ENCODE data around the gene USP13. TPM values are rescaled to one million over a fixed set of nuclear protein-coding genes. Genes with fewer than 3 reads are reported as not detected.

Gene USP13
- total RNA-seq, 1 experiment from 2014 or later, result 27.8 TPM

- no peak overlapping the region for H3K27ac ChIP-seq (ENCODE audit: low read length)
- no peak for ATAC-seq
- H3K36me3 ChIP-seq (ENCODE audit: control insufficient read depth, insufficient read depth, low read length), result no peaks in the 10 kb centered on the region
- DNase-seq (ENCODE audit: low read depth, low spot score), result no peak
- ChIA-PET CTCF (no interaction called here), POLR2A (no interaction called here)
- H3K4me1 ChIP-seq (ENCODE audit: control insufficient read depth, insufficient read depth, low read length), result no peaks in the 10 kb centered on the region
- no peak overlapping the region for H3K4me3 ChIP-seq (ENCODE audit: low read depth in 2 of 2, low read length in 2 of 2)
- intact Hi-C loops (cut with micrococcal nuclease; ENCODE audit: unreplicated experiment), result no loop called here
- BruUV-seq (replicated peaks), result no TSS peak
- no peaks in the 10 kb centered on the region for H3K27me3 ChIP-seq (ENCODE audit: control insufficient read depth, insufficient read depth, low read length)
- TF ChIP-seq REST (IDR thresholded peaks at IDR 0.05; ENCODE audit: insufficient read depth in 1 of 2, low read depth in 2 of 2, low read length in 1 of 2) (no peak), SIN3A (IDR thresholded peaks at IDR 0.05; ENCODE audit: borderline replicate concordance, insufficient read depth, low read depth, low read length) (no peak), TCF7L2 (IDR thresholded peaks at IDR 0.05; ENCODE audit: low read depth, low read length) (no peak), POLR2AphosphoS5 (IDR thresholded peaks at IDR 0.05; ENCODE audit: low read depth, low read length) (no peak), CTCF (IDR thresholded peaks at IDR 0.05) (no peak)
- in situ Hi-C loops (cut with HindIII; ENCODE audit: low pct_unique_long_range_greater_than_20kb, low sequenced_read_pairs), result no loop called here
- H3K9me3 ChIP-seq (ENCODE audit: control insufficient read depth, insufficient read depth, low read depth, low read length), result no peaks in the 10 kb centered on the region
These were observed 87.2 kb downstream of the USP13 start for GRCh38 chr3:179739816-179740594.

GRCh38 chr3:179743913-179744312 lies 91.1 kb downstream of the USP13 start:
- POLR2A ChIA-PET, result no interaction called here
- intact Hi-C loops (cut with micrococcal nuclease; ENCODE audit: unreplicated experiment) (no loop called here), in situ Hi-C loops (cut with HindIII; ENCODE audit: low pct_unique_long_range_greater_than_20kb, low sequenced_read_pairs) (no loop called here)
- CTCF ChIA-PET, result no interaction called here
- BruUV-seq (replicated peaks), result no TSS peak
- H3K4me1 ChIP-seq (ENCODE audit: control insufficient read depth, insufficient read depth, low read length), result no peaks in the 10 kb centered on the region
- H3K27ac ChIP-seq (ENCODE audit: low read length), result no peak overlapping the region
- DNase-seq (ENCODE audit: low read depth, low spot score) (no peak), ATAC-seq (no peak)
- H3K27me3 ChIP-seq (ENCODE audit: control insufficient read depth, insufficient read depth, low read length), result no peaks in the 10 kb centered on the region
- no peaks in the 10 kb centered on the region for H3K9me3 ChIP-seq (ENCODE audit: control insufficient read depth, insufficient read depth, low read depth, low read length)
- H3K36me3 ChIP-seq (ENCODE audit: control insufficient read depth, insufficient read depth, low read length), result no peaks in the 10 kb centered on the region
- no peak overlapping the region for H3K4me3 ChIP-seq (ENCODE audit: low read depth in 2 of 2, low read length in 2 of 2)
- TF ChIP-seq POLR2AphosphoS5 (IDR thresholded peaks at IDR 0.05; ENCODE audit: low read depth, low read length) (no peak), SIN3A (IDR thresholded peaks at IDR 0.05; ENCODE audit: borderline replicate concordance, insufficient read depth, low read depth, low read length) (no peak), CTCF (IDR thresholded peaks at IDR 0.05) (no peak), TCF7L2 (IDR thresholded peaks at IDR 0.05; ENCODE audit: low read depth, low read length) (no peak), REST (IDR thresholded peaks at IDR 0.05; ENCODE audit: insufficient read depth in 1 of 2, low read depth in 2 of 2, low read length in 1 of 2) (no peak)
